Measurements from ENCODE around the gene PTK7.
"Not testable (repeated sequence)": the region's sequence is repeated elsewhere in the genome, so short reads cannot be mapped to it uniquely, and the experiment has no call there.

Gene PTK7

GRCh38 chr6:43054206-43054943, 21.7 kb upstream of the PTK7 start:
- no peak for DNase-seq

DNA sequence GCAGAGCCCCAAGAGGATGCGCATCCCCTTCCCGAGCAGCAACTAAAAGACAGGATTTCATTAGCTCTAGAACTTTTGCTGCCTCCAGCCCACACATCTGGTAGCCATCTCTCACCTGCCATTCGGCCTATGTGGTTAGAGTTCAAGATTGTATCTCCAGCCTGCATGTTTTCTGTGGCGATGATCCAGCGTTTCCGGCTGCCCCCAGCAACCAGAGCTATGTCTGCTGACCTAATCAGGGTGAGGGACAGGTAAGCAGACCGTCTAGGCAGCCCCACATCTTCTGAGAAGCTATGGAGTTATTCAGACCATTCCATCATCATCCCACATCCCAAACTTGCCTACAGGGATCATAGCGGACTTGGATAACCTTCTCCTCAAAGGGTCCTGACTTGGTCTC, 20.1 kb upstream of the PTK7 start:
- no peak for DNase-seq

DNA sequence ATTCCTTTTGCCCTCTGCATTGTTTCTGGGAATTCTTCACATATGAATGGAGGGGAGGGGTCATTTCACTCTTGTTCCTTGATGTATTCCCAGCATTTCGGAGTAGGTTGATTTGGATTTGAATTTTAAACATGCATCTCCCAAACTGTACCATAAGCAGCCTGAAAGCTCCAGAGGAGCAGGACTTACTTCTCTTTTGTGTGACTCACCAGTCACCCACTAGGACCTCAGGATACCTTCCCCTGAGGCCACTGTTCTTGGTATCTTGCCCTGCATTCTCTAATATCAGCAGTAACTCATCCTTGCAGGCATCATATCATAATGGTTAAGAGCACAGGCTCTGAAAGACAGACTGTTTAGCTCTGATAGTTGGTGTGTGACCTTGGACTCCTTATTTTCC, 17.6 kb upstream of the PTK7 start:
- DNase-seq = no peak

DNA sequence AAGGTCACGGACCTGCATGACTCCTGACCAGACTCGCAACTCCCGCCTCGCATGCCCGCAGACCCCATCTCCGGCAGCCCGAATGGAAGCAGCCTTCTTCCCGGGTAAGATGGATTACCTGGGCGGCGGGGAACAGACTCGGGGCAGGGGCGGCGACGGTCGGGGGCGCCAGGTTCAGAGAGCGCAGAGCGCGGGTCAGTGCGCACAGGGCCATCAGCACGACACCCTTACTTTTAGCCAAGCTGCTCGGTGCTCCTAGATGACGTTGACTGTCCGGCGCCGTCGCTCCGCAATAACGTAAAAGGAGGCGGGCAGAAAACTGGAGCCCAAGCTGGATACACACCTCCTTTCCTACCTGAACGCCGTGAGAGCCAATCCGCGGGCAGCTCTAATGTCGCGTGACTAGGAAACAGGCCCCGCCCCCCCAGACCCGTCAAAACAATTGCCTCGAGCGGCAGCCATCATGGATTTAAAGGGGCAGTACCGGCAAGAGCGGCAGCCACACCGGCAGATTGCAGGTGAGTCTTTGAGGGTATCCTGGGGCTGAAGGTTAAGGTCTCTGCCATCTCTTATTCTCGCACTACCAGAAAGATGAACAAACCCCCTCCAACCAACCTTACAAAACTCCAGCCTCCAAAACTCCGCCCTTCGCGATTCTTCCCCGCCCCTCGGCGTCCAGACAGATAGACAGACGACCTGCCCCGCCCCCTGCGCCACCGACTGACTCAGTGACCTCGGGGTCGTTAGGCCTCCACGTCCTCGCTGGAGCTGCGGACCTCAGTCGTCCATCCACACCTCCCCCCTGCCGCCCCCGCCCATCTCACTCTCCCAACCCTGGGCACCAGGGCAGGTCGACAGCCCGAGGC, 16.7 kb upstream of the PTK7 start, which contains the start of the genes KLC4 and MRPL2:
Gene KLC4 (plus strand): TSS at position 464 of the 866 bp plus-strand sequence. CDS start 1,705 bp downstream, outside the sequence.
Gene MRPL2 (minus strand): TSS at position 267 of the 866 bp plus-strand sequence. CDS start 53 bp downstream, at position 214.
- peak; percentile 100 for DNase-seq

DNA sequence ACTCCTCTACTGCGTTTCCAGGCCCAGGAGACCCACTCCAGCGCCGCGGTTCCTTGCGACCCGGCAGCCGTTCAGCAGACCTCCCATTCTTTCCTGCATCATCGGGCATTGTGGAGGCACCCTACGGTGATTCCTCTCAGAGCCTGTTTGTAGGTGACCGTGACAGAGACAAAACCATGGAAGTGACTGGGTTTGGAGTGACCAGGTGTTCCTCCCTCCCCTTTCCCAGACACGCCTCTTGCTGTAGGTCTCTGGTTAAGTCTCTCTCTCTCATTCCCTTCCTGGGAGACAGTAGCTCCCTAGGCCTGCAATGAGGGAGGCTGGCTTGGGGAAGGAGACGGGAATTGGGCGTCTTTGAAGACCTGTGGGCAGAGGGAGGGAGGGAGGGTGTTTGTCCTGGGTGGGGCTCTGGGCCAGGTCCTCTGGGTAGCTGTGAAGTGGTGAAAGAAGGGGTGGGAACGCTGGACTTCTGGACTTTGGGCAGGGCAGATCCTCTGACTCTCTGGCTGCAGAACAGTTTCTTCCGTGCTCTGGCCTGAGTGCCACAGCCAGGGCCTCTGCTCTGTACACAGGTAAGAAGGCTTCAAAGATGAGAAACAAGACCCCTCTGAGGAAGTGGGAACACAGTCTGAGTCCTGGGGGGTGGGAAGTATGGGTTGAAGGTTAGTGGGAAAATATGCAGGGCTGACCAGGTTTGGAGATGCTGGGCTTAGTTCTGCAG, 15.9 kb upstream of the PTK7 start:
- DNase-seq = peak; percentile 84

DNA sequence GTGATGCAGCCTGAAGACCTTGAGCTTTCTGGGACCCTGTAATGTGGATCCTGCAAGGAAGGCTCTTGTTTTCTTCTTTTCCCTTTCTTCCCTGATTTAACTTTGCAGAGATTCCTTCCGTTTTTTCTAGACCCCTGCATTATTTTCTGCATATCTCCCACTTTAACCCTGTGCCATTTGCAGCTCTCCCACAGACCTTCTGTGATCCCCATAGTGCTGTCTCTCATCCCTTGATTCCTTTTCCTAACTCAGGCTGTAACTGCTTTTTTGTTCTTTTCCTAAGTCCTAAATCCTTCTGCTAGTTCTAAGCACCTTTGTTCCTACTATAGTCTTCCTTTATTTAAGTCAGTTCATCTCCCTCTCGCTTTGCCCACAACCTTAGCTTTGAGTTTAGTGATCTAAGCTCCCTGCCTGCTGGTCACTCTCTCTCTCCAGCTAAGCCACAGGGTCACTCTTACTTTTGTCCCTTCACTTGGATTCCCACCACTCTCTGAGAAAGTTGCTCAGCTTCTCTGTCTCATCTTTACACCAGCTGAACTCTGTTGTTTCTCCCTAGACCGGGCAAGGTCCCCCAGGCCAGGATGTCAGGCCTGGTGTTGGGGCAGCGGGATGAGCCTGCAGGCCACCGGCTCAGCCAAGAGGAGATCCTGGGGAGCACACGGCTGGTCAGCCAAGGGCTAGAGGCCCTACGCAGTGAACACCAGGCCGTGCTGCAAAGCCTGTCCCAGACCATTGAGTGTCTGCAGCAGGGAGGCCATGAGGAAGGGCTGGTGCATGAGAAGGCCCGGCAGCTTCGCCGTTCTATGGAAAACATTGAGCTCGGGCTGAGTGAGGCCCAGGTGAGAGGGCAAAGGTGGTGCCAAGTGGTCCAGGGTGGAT, 15.1 kb upstream of the PTK7 start:
- DNase-seq = no peak

- no peak for DNase-seq
Measured at GRCh38 chr6:43061861-43062260, 14.3 kb upstream of the PTK7 start.

DNA sequence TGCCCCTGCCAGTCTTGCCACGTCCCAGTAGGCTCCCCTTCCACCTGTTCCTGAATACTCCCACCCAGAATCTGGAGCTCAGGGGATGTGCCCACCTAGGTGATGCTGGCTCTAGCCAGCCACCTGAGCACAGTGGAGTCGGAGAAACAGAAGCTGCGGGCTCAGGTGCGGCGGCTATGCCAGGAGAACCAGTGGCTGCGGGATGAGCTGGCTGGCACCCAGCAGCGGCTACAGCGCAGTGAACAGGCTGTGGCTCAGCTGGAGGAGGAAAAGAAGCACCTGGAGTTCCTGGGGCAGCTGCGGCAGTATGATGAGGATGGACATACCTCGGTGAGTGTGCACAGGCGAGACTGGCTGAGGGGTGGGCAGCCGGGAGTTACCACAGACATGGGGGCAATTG, 13.3 kb upstream of the PTK7 start:
- DNase-seq = no peak

- DNase-seq = peak; percentile 71
Measured at GRCh38 chr6:43070028-43070632, 6.0 kb upstream of the PTK7 start.

DNA sequence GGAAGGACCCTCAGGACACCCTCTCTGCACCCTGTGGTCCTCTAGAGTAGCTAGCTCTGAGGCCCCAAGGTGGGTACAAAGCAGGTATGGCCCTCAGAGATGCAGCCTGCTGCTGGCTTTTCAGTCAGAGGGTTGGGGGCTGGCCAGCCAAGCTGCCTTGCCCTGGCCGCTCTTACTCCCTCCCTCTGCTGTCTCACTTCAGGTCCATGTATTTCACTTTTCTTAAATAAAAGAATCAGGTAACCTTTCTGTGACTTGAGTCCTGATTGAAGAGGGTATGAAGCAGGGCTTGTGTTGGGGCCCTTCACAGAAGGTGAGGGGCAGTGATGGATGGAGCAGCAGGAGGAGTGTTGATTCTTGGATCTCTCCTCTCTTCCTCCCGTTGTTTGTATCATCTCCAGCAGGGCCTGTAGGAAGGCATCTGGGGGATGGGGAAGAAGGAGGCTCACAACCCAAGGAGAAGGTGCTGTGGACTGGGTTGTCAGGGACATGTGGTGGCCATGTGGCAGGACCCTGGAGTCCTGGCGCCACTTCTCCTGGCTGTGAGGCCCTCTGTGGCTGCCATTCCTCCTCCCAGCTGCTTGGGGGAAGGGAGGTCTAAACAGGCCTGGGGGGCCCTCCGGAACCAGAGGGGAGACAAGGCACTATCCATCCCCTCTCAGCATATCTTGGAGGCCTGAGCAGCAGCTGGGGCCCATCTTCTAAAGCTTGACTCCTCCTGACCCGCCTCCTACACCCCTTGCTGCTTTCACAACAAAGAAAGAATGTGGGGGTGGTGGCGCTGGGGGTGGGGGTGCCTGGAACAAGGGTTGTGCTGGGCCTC, 1.1 kb upstream of the PTK7 start:
- no peak for DNase-seq

DNA sequence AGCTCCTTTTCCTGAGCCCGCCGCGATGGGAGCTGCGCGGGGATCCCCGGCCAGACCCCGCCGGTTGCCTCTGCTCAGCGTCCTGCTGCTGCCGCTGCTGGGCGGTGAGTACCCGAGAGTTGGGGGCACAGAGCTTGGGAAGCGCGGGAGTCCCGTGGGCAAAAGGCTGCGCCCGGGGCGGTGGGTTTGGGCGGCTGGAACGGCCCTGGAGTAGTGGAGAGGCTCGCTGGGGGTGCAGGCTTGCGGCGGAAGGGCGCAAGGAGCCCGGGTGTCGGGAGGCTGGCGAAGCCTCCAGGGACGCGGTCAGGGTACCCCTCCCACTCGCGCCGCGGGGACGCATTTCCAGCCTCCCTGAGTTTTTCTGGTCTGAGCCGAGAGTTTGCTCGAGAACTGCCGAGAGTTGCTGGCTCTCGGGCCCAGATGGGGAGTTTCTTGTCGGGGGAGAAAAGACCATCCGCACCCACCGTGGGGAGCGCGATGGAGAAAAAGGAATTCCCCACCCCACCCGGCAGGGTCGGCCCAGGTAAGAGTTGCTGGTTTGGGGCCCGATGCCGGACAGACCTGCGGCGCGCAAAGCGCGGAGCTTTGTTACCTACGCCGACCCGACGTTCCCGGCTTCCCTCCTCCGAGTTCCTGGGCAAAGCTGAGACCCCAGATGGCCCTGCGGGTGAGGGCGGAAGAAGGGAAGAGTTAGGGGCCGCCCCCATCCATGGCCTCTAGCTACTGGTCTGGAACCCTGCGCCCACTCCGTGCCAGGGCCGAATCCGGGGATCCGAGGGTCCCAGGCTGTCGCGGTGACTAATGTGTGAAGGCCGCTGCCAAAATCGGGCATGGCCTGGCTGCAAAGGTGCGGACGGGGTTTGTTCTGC, 584 bp downstream of the PTK7 start:
- DNase-seq = peak; percentile 76

- no peak for DNase-seq
Measured at GRCh38 chr6:43077333-43077809, 1.3 kb downstream of the PTK7 start.

DNA sequence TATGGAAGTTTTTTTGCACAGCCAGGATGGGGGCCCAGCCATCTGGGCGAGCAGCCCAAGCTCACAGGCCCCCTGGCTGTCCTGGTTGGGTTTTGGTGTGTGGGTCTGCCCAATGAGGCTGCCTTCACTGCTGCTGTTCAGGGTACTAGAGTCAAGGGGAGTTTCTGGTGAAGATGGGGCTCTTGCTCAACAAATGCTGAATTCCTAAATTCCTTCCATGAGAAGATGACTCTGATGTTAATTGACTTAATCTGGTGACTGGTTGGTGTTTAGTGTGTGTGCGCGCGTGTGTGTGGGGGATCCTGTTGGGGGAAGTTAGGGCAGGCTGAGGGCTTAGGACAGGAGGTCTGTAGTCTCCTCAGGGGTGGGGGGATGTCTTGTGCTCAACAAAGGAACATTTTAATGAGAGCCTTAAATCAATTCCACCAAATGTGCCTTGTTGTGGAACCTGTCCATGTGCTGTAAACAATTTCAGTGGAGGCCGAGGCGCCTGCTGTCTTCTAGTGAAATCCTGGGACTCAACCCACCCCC, 1.9 kb downstream of the PTK7 start:
- no peak for DNase-seq

- no peak for DNase-seq
Measured at GRCh38 chr6:43078691-43079090, 2.6 kb downstream of the PTK7 start.

- DNase-seq = no peak
Measured at GRCh38 chr6:43081043-43081442, 4.9 kb downstream of the PTK7 start.

DNA sequence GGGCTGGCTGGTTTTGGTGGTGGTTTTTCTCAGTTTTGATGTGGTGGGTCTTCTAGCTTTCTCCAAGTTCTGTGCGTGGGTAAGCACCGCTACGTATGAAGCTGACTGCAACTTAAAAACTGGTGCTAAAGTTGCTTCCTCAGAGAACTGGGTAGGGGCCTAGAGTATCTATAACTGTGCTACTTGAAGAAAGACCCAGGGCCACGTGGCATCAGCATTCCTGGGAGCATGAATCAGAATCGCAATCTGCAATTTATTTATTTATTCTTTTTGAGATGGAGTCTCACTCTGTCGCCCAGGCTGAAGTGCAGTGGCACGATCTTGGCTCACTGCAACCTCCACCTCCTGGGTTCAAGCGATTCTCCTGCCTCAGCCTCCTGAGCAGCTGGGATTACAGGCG, 5.8 kb downstream of the PTK7 start:
- DNase-seq = not testable (repeated sequence)

DNA sequence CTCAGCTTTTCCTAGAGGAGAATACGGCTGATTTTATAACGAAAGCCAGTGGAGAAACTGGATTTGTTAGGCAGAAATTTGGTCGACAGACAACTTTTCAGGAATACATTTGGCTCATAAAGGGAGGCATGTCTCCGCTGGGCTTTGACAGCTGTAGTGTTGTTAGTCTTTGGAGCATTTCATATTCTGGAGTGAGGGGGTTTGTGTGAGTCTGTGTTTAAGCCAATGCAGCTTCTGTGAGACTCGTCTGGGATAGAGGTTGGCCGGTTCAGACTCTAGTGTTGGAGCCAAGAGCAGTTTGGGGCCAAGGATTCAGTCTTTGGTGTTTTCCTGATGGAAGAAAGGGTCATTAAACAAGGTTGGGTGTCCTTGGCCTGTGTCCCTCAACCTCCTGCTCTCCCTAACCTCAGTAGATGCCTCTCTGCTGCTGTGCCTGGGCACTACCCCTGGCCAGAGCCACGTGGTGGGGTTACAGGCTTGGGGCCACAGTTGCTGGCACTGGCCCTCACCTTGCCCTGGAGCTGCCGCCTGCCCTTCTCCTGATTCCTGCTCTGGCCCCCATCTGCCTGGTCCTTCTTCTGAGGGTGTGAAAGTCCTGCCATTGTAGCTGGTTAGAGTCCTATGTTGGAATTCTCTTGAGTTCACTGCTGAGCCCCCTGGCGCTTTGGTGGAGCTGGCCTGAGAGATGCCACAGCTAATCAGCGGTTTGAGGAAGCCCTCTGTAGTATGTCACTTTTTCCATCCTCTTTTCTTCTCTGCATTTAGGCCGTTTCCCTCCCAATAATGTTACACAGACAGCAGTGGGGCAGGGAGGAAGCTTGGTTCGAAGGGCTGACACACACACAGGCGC, 6.9 kb downstream of the PTK7 start:
- no peak for DNase-seq

GRCh38 chr6:43086022-43086658, 10.0 kb downstream of the PTK7 start:
- no peak for DNase-seq
